GM23338 (cell line): ENCODE results near the gene ACD. TPM values are rescaled to one million over a fixed set of nuclear protein-coding genes. Genes with fewer than 3 reads are reported as not detected.

Experiments
- ATAC-seq: fragments of 200-7000 bp; cut with Tn5 transposase; 3 replicates; pipeline ENCODE4 v1.9.1; 2020
- DNase-seq: peaks from one replicate; pipeline ENCODE4 v3.0.0-alpha.2; 2015; ENCODE audit warnings: low spot score
- H2AFZ ChIP-seq: fragments of 200-600 bp; sonication (generic); 2 replicates; pipeline ENCODE4 v1.8.0; 2016; ENCODE audit warnings: antibody characterized with exemption, mild to moderate bottlenecking, moderate library complexity
- H3F3A ChIP-seq: fragments of 200-600 bp; sonication (generic); replicated peaks from 2 replicates; pipeline ENCODE4 v1.8.0; 2017; ENCODE audit warnings: antibody characterized with exemption, mixed run types, low read depth
- H3K27ac ChIP-seq: fragments of 200-600 bp; sonication (generic); 2 replicates; pipeline ENCODE4 v1.6.1; 2016; ENCODE audit warnings: low read depth
- H3K27me3 ChIP-seq: fragments of 200-600 bp; sonication (generic); 2 replicates; pipeline ENCODE4 v1.8.0; 2016; ENCODE audit warnings: mild to moderate bottlenecking, mixed run types, moderate library complexity; ENCODE audit not compliant: insufficient read depth
- H3K36me3 ChIP-seq: fragments of 200-600 bp; sonication (generic); 2 replicates; pipeline ENCODE4 v1.8.0; 2016; ENCODE audit warnings: mild to moderate bottlenecking; ENCODE audit not compliant: insufficient read depth
- H3K4me1 ChIP-seq: fragments of 200-600 bp; sonication (generic); 2 replicates; pipeline ENCODE4 v1.8.0; 2016; ENCODE audit warnings: mild to moderate bottlenecking, moderate library complexity; ENCODE audit not compliant: insufficient read depth
- H3K4me2 ChIP-seq: fragments of 200-600 bp; sonication (generic); 2 replicates; pipeline ENCODE4 v1.7.1; 2017; ENCODE audit warnings: mixed run types
- H3K4me3 ChIP-seq: fragments of 200-600 bp; sonication (generic); 2 replicates; pipeline ENCODE4 v1.6.1; 2016; ENCODE audit warnings: mixed run types
- H3K79me2 ChIP-seq: fragments of 200-600 bp; sonication (generic); replicated peaks from 2 replicates; pipeline ENCODE4 v1.8.0; 2017; ENCODE audit warnings: mild to moderate bottlenecking; ENCODE audit not compliant: insufficient read depth
- H3K9me2 ChIP-seq: fragments of 200-600 bp; sonication (generic); 2 replicates; pipeline ENCODE4 v1.8.0; 2017; ENCODE audit not compliant: insufficient read depth
- H4K20me1 ChIP-seq: fragments of 200-600 bp; sonication (generic); replicated peaks from 2 replicates; pipeline ENCODE4 v1.8.0; 2017; ENCODE audit warnings: mild to moderate bottlenecking; ENCODE audit not compliant: insufficient read depth
- H3K27ac Mint-ChIP-seq: 2 replicates; pipeline ENCODE4 v1.8.0; 2020; ENCODE audit warnings: inconsistent platforms, mild to moderate bottlenecking, moderate library complexity, mixed read lengths
- H3K27me3 Mint-ChIP-seq: 3 replicates; pipeline ENCODE4 v1.8.0; 2022; ENCODE audit warnings: low read depth, mild to moderate bottlenecking, moderate library complexity, mixed read lengths, inconsistent platforms; ENCODE audit not compliant: insufficient read depth, poor library complexity
- H3K36me3 Mint-ChIP-seq: 3 replicates; pipeline ENCODE4 v1.8.0; 2021; ENCODE audit warnings: low read depth, mild to moderate bottlenecking, inconsistent platforms, moderate library complexity, mixed read lengths
- H3K4me1 Mint-ChIP-seq: 3 replicates; pipeline ENCODE4 v1.8.0; 2020; ENCODE audit warnings: mild to moderate bottlenecking, inconsistent platforms, mixed read lengths
- H3K4me3 Mint-ChIP-seq: 3 replicates; pipeline ENCODE4 v1.8.0; 2021; ENCODE audit warnings: moderate library complexity, mild to moderate bottlenecking, inconsistent platforms, mixed read lengths
- H3K9me3 Mint-ChIP-seq: 3 replicates; pipeline ENCODE4 v1.8.0; 2020; ENCODE audit warnings: moderate library complexity, mild to moderate bottlenecking, inconsistent platforms, mixed read lengths
- CREB1 ChIP-seq: fragments of 250-450 bp; sonication (Bioruptor Pico); IDR thresholded peaks from 2 replicates; pipeline ENCODE4 v1.5.0; 2020; ENCODE audit warnings: low read depth, mild to moderate bottlenecking, moderate library complexity
- CTCF ChIP-seq, 2 experiments: fragments of 200-600 bp in 1 of 2; sonication (generic) in 1 of 2; conservative IDR thresholded peaks; 2 replicates each; pipeline versions ENCODE4 v1.5.1 to v1.6.1; 2016 to 2017; ENCODE audit warnings: antibody characterized with exemption in 2 of 2, low read depth in 2 of 2, mild to moderate bottlenecking in 2 of 2, moderate library complexity in 1 of 2
- REST ChIP-seq: IDR thresholded peaks from one replicate; pipeline ENCODE4 v1.6.1; 2018; ENCODE audit warnings: antibody characterized with exemption; ENCODE audit not compliant: unreplicated experiment
- ZNF114 ChIP-seq: fragments of 250-450 bp; sonication (Bioruptor Pico); IDR thresholded peaks from 2 replicates; pipeline ENCODE4 v1.5.0; 2020; ENCODE audit warnings: mild to moderate bottlenecking, moderate library complexity
- polyA plus RNA-seq: library from polyadenylated mRNA; unstranded; fragments of >200 nt; fragmentation: Nextera tagmentation; extraction: Ambion mirVana; gene quantifications from 2 replicates; pipeline ENCODE4 v1.2.1, GENCODE V29; 2016
- total RNA-seq: library from RNA; depleted of rRNA; stranded (reverse); fragments of >200 nt; shearing (Covaris generic); gene quantifications from 2 replicates; pipeline ENCODE4 v1.2.3, GENCODE V29; 2014

Gene ACD
- total and polyA plus RNA-seq, 2 experiments from 2014 or later: 38.7 to 51.7 TPM

GRCh38 chr16:67653789-67654402, 6.2 kb downstream of the ACD start:
- Histone ChIP-seq H2AFZ (no peak overlapping the region), H4K20me1 (no peaks in the 10 kb centered on the region; the same call in 1 of the 2 replicates), H3K4me3 (peak overlapping the region; percentile 69), H3K27ac (no peak overlapping the region), H3F3A (peaks cover 6% of the 10 kb centered on the region; the same call in 1 of the 2 replicates), H3K4me2 (peak overlapping the region; percentile 87), H3K79me2 (no peaks in the 10 kb centered on the region), H3K9me2 (no peaks in the 10 kb centered on the region), H3K4me1 (no peaks in the 10 kb centered on the region; the same call in 1 of the 2 replicates), H3K27me3 (peaks cover 50% of the 10 kb centered on the region), H3K36me3 (no peaks in the 10 kb centered on the region)
- no peak for DNase-seq
- peak; percentile 3 for ATAC-seq
- Mint-ChIP-seq H3K9me3 (no peaks in the 10 kb centered on the region), H3K36me3 (peaks cover 9% of the 10 kb centered on the region; the same call in 1 of the 3 replicates), H3K4me1 (peaks cover 11% of the 10 kb centered on the region), H3K4me3 (peak overlapping the region; percentile 77), H3K27ac (no peak overlapping the region), H3K27me3 (peaks cover 60% of the 10 kb centered on the region)
- TF ChIP-seq REST (peak; percentile 51), ZNF114 (CRISPR knock-in tag) (no peak)

- H3K4me2 ChIP-seq: peak overlapping the region; percentile 87
- H4K20me1 ChIP-seq: no peaks in the 10 kb centered on the region; the same call in 1 of the 2 replicates
- peaks cover 9% of the 10 kb centered on the region; the same call in 1 of the 3 replicates for H3K36me3 Mint-ChIP-seq
- H3K9me2 ChIP-seq: no peaks in the 10 kb centered on the region
- peaks cover 6% of the 10 kb centered on the region; the same call in 1 of the 2 replicates for H3F3A ChIP-seq
- H3K27me3 Mint-ChIP-seq: peaks cover 65% of the 10 kb centered on the region
- no peak overlapping the region for H3K27ac ChIP-seq
- H2AFZ ChIP-seq: no peak overlapping the region
- no peaks in the 10 kb centered on the region for H3K79me2 ChIP-seq
- peaks cover 13% of the 10 kb centered on the region for H3K4me1 Mint-ChIP-seq
- H3K27me3 ChIP-seq: peaks cover 56% of the 10 kb centered on the region
- peak overlapping the region; percentile 77 for H3K4me3 Mint-ChIP-seq
- H3K4me3 ChIP-seq: peak overlapping the region; percentile 69
- H3K36me3 ChIP-seq: no peaks in the 10 kb centered on the region
- H3K4me1 ChIP-seq: no peaks in the 10 kb centered on the region; the same call in 1 of the 2 replicates
- H3K9me3 Mint-ChIP-seq: no peaks in the 10 kb centered on the region
- H3K27ac Mint-ChIP-seq: no peak overlapping the region
- ATAC-seq: peak; percentile 29
- no peak for DNase-seq
- no peak for TF ChIP-seq CREB1 (CRISPR knock-in tag)
- TF ChIP-seq CTCF (conservative IDR thresholded peaks at IDR 0.05; ENCODE audit: low read depth in 2 of 2): peak; percentile 29 to 37; a peak in 3 of 4 replicates
Observed at GRCh38 chr16:67653128-67653788, 6.8 kb downstream of the ACD start.
